Measurements from ENCODE around the gene SLC27A1. TPM values are rescaled to one million over a fixed set of nuclear protein-coding genes. Genes with fewer than 3 reads are reported as not detected.

The SLC27A1 gene
- total RNA-seq, 1 donor from 2014 or later: 15.5 TPM

- Mint-ChIP-seq H3K4me1 (ENCODE audit: unreplicated experiment) (peaks cover 18% of the 10 kb centered on the region), H3K27ac (no peak overlapping the region), H3K27me3 (no peaks in the 10 kb centered on the region), H3K4me3 (no peak overlapping the region), H3K9me3 (no peaks in the 10 kb centered on the region), H3K36me3 (no peaks in the 10 kb centered on the region)
- no peak for DNase-seq (ENCODE audit: extremely low spot score, unreplicated experiment)
- no peak for TF ChIP-seq CTCF (conservative IDR thresholded peaks at IDR 0.05)
Measured at GRCh38 chr19:17486545-17487240, 16.4 kb downstream of the SLC27A1 start.

- Mint-ChIP-seq H3K9me3 (no peaks in the 10 kb centered on the region), H3K27ac (no peak overlapping the region), H3K36me3 (no peaks in the 10 kb centered on the region), H3K27me3 (no peaks in the 10 kb centered on the region), H3K4me1 (ENCODE audit: unreplicated experiment) (peaks cover 18% of the 10 kb centered on the region), H3K4me3 (no peak overlapping the region)
- TF ChIP-seq CTCF (conservative IDR thresholded peaks at IDR 0.05): no peak
- DNase-seq (ENCODE audit: extremely low spot score, unreplicated experiment): no peak
Measured at GRCh38 chr19:17487284-17488121, 17.2 kb downstream of the SLC27A1 start.

GRCh38 chr19:17488593-17489391 lies 18.5 kb downstream of the SLC27A1 start:
- peak overlapping the region; percentile 81 for H3K4me3 Mint-ChIP-seq
- H3K9me3 Mint-ChIP-seq: no peaks in the 10 kb centered on the region
- DNase-seq (ENCODE audit: extremely low spot score, unreplicated experiment): peak; percentile 84
- no peaks in the 10 kb centered on the region for H3K27me3 Mint-ChIP-seq
- H3K27ac Mint-ChIP-seq: peak overlapping the region; percentile 61
- peak; percentile 52 for TF ChIP-seq CTCF (conservative IDR thresholded peaks at IDR 0.05)
- H3K4me1 Mint-ChIP-seq (ENCODE audit: unreplicated experiment): peaks cover 18% of the 10 kb centered on the region
- H3K36me3 Mint-ChIP-seq: no peaks in the 10 kb centered on the region

- DNase-seq (ENCODE audit: extremely low spot score, unreplicated experiment): no peak
- no peaks in the 10 kb centered on the region for H3K36me3 Mint-ChIP-seq
- peaks cover 16% of the 10 kb centered on the region for H3K4me1 Mint-ChIP-seq (ENCODE audit: unreplicated experiment)
- no peak overlapping the region for H3K27ac Mint-ChIP-seq
- H3K27me3 Mint-ChIP-seq: no peaks in the 10 kb centered on the region
- no peaks in the 10 kb centered on the region for H3K9me3 Mint-ChIP-seq
- TF ChIP-seq CTCF (conservative IDR thresholded peaks at IDR 0.05): no peak
- H3K4me3 Mint-ChIP-seq: no peak overlapping the region
Measured at GRCh38 chr19:17489392-17490030, 19.2 kb downstream of the SLC27A1 start.

- H3K9me3 Mint-ChIP-seq: no peaks in the 10 kb centered on the region
- peaks cover 13% of the 10 kb centered on the region for H3K4me1 Mint-ChIP-seq (ENCODE audit: unreplicated experiment)
- no peak overlapping the region for H3K4me3 Mint-ChIP-seq
- H3K27me3 Mint-ChIP-seq: no peaks in the 10 kb centered on the region
- no peaks in the 10 kb centered on the region for H3K36me3 Mint-ChIP-seq
- TF ChIP-seq CTCF (conservative IDR thresholded peaks at IDR 0.05): no peak
- DNase-seq (ENCODE audit: extremely low spot score, unreplicated experiment): no peak
- no peak overlapping the region for H3K27ac Mint-ChIP-seq
Measured at GRCh38 chr19:17490411-17490810, 20.1 kb downstream of the SLC27A1 start.
